Neutrophil (primary cell): ENCODE results near the gene CAPN13.

Source experiments
- H3K27ac ChIP-seq: fragments of 200-600 bp; sonication (generic); 2 replicates; pipeline ENCODE4 v1.5.1; 2016; ENCODE audit warnings: mild to moderate bottlenecking, moderate library complexity
- H3K27me3 ChIP-seq: fragments of 200-600 bp; sonication (generic); 2 replicates; pipeline ENCODE4 v1.6.0; 2016; ENCODE audit warnings: mild to moderate bottlenecking
- H3K36me3 ChIP-seq: fragments of 200-600 bp; sonication (generic); 2 replicates; pipeline ENCODE4 v1.5.1; 2017
- H3K4me1 ChIP-seq, 2 experiments: fragments of 200-600 bp in 1 of 2; sonication (generic) in 1 of 2; 1 replicate in 1 of 2; 2 replicates in 1 of 2; pipeline versions ENCODE4 v1.5.1 to v1.6.1; 2013 to 2016; ENCODE audit warnings: low read depth in 1 of 2, low read length in 1 of 2, mild to moderate bottlenecking in 1 of 2, moderate library complexity in 1 of 2; ENCODE audit not compliant: control insufficient read depth in 1 of 2, insufficient read depth in 1 of 2
- H3K4me3 ChIP-seq, 2 experiments: fragments of 200-600 bp in 1 of 2; sonication (generic) in 1 of 2; 1 replicate in 1 of 2; 2 replicates in 1 of 2; pipeline ENCODE4 v1.5.1; 2013 to 2016; ENCODE audit warnings: low read depth in 1 of 2, low read length in 1 of 2, mild to moderate bottlenecking in 1 of 2, moderate library complexity in 1 of 2
- H3K9me3 ChIP-seq: fragments of 200-600 bp; sonication (generic); 2 replicates; pipeline ENCODE4 v1.5.1; 2016
- TF ChIP-seq, protein P1 (sequence below): fragments of 200-600 bp; sonication (generic); IDR thresholded peaks from 2 replicates; pipeline ENCODE4 v1.5.1; 2016; ENCODE audit warnings: antibody characterized with exemption

CAPN13 gene

DNA sequence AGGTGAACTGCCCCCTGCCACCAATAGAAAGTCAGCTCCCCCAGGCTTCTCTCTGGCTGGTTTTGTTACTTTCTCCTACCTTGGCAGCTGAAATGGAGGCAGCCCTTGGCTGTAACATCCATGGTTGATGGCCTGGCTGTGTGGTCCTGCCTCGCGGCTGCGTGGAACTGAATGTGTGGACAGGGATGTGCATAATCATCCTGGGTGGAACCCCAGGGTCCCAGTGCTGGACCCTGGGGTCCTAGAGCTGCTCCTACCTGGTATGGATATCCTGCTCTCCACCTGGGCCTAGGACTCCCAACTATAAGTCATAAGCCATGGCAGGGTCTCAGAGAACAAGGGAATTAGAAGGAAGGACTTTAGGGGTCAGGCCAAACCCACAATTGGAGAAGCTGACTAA is 93.5 kb downstream of the CAPN13 start:
- Histone ChIP-seq H3K4me1 (peaks cover 27 to 28% of the 10 kb centered on the region in 2 experiments), H3K27ac (peak overlapping the region; percentile 78), H3K36me3 (no peaks in the 10 kb centered on the region), H3K27me3 (no peaks in the 10 kb centered on the region), H3K4me3 (no peak overlapping the region), H3K9me3 (no peaks in the 10 kb centered on the region)
- TF ChIP-seq, protein P1, sequence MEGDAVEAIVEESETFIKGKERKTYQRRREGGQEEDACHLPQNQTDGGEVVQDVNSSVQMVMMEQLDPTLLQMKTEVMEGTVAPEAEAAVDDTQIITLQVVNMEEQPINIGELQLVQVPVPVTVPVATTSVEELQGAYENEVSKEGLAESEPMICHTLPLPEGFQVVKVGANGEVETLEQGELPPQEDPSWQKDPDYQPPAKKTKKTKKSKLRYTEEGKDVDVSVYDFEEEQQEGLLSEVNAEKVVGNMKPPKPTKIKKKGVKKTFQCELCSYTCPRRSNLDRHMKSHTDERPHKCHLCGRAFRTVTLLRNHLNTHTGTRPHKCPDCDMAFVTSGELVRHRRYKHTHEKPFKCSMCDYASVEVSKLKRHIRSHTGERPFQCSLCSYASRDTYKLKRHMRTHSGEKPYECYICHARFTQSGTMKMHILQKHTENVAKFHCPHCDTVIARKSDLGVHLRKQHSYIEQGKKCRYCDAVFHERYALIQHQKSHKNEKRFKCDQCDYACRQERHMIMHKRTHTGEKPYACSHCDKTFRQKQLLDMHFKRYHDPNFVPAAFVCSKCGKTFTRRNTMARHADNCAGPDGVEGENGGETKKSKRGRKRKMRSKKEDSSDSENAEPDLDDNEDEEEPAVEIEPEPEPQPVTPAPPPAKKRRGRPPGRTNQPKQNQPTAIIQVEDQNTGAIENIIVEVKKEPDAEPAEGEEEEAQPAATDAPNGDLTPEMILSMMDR, result no peak

DNA sequence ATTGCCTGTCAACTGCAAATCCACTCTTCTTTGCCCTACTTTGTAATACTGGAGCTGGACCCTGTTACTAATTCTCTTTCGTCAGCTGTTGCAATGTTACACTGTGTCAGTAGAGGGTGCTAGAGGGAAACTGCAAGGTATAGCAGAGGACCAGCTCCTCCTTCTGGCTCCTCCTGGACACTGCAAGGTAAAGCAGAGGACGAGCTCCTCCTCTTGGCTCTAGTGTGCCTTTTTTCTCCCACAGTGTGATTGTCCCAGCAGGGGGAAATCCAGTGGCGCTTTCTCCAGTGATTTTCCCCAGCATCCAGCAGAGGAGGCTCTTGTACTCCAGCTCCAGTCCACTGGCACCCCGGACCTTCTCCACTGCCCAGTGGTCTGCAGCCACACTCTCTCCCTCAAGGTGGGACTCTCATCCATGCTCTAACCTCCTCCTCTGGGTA is 95.6 kb downstream of the CAPN13 start:
- H3K27ac ChIP-seq, result peak overlapping the region; percentile 78
- peaks cover 31 to 32% of the 10 kb centered on the region in 2 experiments for H3K4me1 ChIP-seq
- no peak overlapping the region for H3K4me3 ChIP-seq
- H3K27me3 ChIP-seq, result no peaks in the 10 kb centered on the region
- TF ChIP-seq, protein P1, result peak; percentile 99
- H3K9me3 ChIP-seq, result no peaks in the 10 kb centered on the region
- no peaks in the 10 kb centered on the region for H3K36me3 ChIP-seq

DNA sequence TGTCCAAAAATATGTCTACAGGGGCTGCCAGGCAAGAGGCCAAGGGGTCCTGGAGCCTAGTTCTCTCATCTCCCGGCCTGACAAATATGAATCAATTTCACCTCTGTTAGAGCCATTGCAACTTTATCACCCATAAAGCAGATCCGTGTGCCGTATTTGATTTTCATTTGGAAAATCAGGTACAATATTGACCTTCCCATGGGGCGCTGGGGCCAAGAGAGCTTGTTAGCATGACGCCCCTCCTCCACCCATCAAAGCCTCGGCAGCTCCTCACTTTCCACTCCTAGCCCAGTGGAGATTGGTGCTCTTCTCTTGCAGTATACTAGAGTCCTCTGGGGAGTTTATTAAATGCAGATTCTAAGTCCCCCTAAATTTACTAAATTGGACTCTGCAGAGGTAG is 96.8 kb downstream of the CAPN13 start:
- H3K9me3 ChIP-seq, result no peaks in the 10 kb centered on the region
- H3K27ac ChIP-seq, result no peak overlapping the region
- H3K4me3 ChIP-seq, result no peak overlapping the region
- peaks cover 34 to 35% of the 10 kb centered on the region in 2 experiments for H3K4me1 ChIP-seq
- no peaks in the 10 kb centered on the region for H3K36me3 ChIP-seq
- H3K27me3 ChIP-seq, result no peaks in the 10 kb centered on the region
- TF ChIP-seq, protein P1, result no peak

DNA sequence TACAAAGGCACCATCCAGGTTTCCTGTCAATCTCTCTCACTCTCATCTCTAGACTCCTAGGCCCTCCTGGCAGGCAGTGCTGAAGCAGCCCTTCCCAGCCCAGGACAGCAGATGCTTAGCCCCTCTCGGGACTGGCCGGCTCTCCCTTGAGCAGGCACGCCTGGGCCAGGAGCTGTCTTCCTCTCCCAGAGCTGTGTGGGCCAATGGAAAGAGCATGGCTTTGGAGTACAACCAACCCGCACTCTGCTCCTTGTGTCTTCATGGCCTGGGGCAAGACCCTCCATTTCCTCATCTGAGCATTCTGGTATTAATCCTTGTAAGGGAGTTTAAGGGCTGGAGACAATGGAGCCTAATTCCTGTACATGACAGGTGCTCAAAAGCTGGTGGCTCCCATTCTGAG is 97.2 kb downstream of the CAPN13 start:
- no peak overlapping the region for H3K27ac ChIP-seq
- TF ChIP-seq, protein P1, result no peak
- no peak overlapping the region for H3K4me3 ChIP-seq
- peaks cover 35 to 37% of the 10 kb centered on the region in 2 experiments for H3K4me1 ChIP-seq
- no peaks in the 10 kb centered on the region for H3K27me3 ChIP-seq
- H3K36me3 ChIP-seq, result no peaks in the 10 kb centered on the region
- no peaks in the 10 kb centered on the region for H3K9me3 ChIP-seq

DNA sequence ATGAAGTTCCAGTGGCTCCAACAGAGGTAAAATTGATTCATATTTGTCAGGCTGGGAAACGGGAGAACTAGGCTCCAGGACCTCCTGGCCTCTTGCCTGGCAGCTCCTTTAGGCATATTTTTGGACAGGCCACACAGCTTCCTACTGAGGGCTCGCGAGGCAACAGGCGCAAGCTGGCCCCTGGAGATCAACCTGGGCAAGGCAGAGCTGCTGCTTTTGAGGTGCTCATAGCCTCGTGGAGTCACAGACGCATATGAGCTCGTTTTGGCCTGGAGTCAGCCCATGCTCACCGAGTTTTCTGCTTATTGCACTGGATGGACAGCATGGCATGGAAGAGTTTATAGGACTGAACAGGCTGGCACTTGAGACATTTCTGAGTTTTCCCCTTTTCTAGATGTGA is 97.7 kb downstream of the CAPN13 start:
- Histone ChIP-seq H3K27me3 (no peaks in the 10 kb centered on the region), H3K36me3 (no peaks in the 10 kb centered on the region), H3K9me3 (no peaks in the 10 kb centered on the region)

More for the DNA sequence above, 97.7 kb downstream of the CAPN13 start:
- H3K27ac ChIP-seq, result no peak overlapping the region
- H3K4me1 ChIP-seq, result peaks cover 35 to 42% of the 10 kb centered on the region in 2 experiments
- no peak overlapping the region for H3K4me3 ChIP-seq
- TF ChIP-seq, protein P1, result no peak
